OCI-LY3 (cell line): ENCODE results near the gene HIPK1.

ENCODE experiments used
- CTCF ChIP-seq: fragments of 200-600, 300-600 bp; sonication (generic); IDR thresholded peaks from 2 replicates; pipeline ENCODE4 v1.5.1; 2014; ENCODE audit warnings: antibody characterized with exemption, low read length, low read depth
- EZH2phosphoT487 ChIP-seq: fragments of 200-600 bp; shearing (Covaris generic); IDR thresholded peaks from 2 replicates; pipeline ENCODE4 v1.6.1; 2018; ENCODE audit warnings: antibody characterized with exemption, mixed run types, low read depth

- TF ChIP-seq CTCF (no peak), EZH2phosphoT487 (no peak)
These were observed 51.0 kb downstream of the HIPK1 start for GRCh38 chr1:113980110-113980509.
